ENCODE results near the gene TRIP10.

TRIP10 gene

GRCh38 chr19:6728346-6728745 lies 11.1 kb upstream of the TRIP10 start:
- no peak for DNase-seq

GRCh38 chr19:6729573-6730152 lies 9.8 kb upstream of the TRIP10 start:
- DNase-seq = no peak

- DNase-seq = no peak
These were observed 9.2 kb upstream of the TRIP10 start for GRCh38 chr19:6730153-6730804.

DNA sequence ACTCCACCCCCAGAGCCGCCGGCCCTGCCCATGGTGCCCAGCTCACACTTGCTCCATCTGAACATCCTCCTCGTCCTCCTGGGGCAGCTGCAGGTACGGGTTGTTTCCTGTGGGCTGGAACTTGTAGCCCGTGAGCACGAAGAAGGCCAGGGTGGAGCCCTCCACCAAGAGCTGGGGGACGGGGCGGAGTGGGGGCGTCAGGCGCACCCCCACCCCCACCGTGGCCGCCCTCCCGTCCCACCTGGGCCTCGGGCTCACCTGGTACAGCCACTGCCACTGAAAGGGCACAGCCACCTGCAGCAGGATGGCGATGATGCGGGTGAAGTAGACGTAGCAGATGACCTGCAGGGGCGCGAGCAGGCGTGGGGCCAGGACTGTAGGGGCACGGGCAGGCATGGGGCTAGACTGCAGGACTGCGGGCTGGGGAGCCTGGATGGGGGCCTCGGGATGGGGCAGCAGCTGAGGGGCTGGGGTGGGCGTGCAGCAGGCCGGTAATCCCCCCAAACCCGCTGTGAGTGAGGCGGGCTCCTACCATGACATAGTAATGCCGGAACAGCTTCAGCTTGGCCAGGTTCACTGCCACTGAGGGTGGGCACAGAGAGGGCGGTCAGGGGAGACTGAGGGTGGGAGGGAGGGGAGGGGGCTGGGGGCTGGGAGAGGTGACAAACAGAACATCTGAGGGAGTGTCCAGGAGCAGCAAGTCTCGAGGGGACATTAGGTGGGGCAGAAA lies 8.4 kb upstream of the TRIP10 start:
- no peak for DNase-seq

- DNase-seq = no peak
These were observed 7.7 kb upstream of the TRIP10 start for GRCh38 chr19:6731822-6732221.

DNA sequence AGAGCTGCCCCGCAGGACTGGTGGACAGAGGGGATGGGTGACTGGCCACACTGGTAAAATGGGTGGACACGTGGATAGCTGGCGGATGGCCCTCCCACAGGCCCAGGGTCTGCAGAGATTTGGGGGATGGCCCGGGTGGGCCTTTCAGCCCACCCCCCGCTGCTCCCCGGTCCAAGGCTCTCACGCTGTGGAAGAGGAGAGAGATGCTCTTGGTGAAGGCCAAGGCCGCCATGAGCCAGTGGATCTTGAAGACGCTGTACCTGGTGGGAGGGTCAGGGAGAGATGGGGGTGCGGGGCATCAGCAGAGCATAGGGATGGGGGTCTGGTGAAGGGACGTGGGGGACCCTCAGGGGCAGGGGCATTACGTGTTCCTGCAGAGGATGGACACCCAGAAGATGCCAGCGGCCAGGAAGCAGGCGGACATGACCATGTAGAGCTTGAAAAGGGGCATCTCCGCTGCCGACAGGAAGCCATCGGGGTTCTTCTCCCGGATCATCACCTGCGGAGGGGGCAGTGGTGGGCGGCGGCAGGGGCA lies 6.6 kb upstream of the TRIP10 start:
- no peak for DNase-seq

DNA sequence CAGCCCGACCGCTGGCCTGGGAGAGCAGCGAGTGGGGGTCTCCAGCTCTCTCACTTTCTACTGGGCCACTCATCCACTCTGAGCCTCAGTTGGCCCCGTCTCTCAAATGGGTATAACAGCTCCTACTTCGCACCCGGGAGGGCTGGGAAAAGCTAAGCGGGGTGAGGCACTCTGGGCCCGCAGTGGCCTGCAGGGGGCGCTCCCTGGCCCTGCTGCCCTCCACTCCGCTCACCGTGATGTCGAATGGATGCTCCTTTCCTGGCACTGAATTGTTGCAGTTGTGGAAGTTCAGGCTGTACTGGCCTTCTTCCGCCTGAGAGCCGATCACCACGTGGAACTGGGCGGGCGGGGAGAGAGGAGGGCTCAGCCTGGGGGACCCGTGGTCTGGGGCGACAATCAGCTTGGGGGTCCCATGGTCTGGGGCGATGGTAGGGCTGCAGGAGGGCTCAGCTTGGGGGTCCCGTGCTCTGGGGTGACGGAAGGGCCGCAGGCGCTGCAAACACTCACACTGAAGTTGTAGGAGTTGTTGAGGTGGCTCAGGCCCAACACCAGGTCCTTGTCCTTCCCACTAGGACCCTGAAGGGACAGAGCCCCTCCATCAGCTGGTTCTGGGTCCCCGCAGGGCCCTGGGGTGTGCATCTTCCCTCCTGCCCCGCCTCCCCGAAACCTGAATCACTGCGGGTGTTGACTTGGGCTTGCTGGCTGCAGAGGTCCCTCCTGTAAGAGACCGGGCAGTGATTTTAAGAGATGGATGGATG lies 6.0 kb upstream of the TRIP10 start:
- no peak for DNase-seq

GRCh38 chr19:6734096-6734696 lies 5.3 kb upstream of the TRIP10 start:
- no peak for DNase-seq

DNA sequence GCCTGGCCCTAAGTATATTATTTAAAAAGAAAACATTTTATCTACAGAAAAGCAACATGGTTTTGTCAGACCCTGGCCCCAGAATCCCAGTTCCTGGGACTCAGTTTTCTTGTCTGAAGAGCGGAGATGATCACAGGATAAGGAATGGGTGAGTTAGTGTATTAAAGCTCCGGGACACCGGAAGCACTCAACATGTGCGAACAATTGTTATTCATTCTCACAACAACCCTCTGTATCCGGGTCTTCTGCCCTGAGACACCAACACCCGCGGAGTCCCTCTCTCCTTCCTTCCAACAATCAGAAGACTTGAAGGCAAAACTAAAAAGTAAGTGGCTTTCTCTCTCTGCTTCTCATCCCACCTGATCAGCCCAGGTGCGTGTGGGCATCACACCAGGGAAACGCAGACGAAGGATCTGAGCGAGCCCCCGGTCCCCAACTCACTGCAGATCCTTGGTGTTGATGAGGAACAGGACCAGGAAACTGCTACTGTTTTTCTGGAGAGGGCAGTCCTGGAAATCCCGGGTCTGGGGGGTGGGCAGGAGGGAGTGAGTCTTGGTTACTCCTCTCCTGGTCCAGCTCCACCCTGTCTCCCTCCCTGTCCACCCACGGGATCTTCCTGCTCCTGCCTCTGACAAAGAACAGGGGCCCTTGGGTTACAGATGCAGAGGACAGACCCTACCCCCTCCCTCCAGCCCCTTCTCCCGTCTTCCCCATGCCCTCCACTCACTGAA lies 4.1 kb upstream of the TRIP10 start:
- DNase-seq = no peak

DNA sequence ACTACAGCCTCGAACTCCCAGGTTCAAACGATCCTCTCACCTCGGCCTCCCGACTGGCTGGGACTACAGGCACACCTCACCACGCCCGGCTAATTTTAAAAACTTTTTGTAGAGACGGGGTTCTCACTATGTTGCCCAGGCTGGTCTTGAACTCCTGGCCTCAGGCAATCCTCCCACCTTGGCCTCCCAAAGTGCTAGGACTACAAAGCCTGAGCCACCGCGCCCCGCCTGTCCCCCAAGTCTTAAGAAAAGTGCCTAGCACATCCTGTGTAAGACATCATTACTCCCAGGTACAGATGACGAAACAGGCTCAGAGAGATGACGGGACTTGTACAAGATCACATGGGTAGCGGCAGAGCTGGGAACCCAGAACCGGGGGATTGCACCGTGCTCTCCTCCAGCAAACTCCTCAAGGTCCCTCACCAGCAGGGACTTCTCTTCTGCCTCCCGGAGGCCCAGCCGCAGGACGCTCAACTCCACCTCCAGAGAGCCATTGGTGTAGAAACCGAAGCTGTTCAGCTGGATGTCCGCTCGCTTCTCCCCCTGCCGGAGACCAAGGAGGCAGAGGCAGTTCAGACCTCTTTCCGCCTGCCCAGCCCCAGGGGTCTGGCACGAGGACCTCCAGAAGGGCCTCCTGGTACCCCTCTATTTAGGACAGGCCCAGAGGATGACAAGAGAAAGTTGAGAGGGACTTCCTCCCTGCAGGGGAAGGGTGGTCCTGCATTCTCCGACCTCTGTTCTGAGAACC lies 3.1 kb upstream of the TRIP10 start:
- DNase-seq = no peak

DNA sequence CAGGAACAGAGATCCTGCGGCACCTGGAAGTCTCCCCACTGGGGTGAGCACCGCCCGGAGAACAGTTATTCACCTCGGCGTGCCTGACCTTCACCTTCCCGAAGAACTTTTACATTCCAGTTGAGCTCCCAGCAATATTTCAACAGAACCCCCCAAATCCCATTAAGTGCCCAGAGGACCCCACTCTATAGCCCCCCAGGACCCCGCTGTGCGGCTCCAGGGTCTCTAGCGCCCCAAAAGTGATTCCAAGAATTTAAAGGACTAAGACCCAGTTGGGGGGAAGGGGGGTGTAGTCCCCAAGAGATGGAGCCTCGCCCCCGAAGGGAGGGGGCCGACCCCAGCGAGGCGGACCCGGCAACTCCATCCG lies 2.6 kb upstream of the TRIP10 start:
- no peak for DNase-seq

DNA sequence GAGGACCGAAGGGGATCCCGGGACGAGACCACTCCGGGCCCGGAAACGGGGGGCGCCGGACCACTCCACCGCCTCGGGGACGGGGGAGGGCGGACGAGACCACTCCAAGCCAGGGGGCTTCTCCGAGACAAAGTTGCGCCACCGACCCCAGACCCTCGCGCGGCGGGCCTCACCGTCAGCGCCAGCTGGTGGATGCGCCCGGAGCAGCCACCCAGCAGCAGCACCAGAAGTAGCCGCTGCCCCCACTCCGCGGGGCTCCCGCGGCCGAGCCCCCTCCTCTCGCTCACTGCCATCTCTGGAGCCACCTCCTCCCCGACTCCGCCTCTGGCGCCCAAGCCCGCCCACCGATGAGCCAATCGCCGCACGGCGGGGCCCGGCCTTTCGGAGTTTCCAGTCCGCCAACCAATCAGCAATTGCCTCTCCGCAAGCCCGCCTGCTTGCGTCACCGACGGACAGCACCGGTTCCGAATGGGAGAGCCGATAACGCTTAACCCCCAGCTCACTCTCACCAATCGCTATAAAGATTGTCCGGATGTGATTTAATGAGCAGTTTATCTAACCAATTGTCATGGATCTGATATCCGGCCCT lies 2.1 kb upstream of the TRIP10 start, which contains the start of gene GPR108:
TSS of gene GPR108 (minus strand) at position 297 of the 589 bp plus-strand sequence. CDS start at position 293, 4 bp downstream.
- DNase-seq = peak; percentile 37

DNA sequence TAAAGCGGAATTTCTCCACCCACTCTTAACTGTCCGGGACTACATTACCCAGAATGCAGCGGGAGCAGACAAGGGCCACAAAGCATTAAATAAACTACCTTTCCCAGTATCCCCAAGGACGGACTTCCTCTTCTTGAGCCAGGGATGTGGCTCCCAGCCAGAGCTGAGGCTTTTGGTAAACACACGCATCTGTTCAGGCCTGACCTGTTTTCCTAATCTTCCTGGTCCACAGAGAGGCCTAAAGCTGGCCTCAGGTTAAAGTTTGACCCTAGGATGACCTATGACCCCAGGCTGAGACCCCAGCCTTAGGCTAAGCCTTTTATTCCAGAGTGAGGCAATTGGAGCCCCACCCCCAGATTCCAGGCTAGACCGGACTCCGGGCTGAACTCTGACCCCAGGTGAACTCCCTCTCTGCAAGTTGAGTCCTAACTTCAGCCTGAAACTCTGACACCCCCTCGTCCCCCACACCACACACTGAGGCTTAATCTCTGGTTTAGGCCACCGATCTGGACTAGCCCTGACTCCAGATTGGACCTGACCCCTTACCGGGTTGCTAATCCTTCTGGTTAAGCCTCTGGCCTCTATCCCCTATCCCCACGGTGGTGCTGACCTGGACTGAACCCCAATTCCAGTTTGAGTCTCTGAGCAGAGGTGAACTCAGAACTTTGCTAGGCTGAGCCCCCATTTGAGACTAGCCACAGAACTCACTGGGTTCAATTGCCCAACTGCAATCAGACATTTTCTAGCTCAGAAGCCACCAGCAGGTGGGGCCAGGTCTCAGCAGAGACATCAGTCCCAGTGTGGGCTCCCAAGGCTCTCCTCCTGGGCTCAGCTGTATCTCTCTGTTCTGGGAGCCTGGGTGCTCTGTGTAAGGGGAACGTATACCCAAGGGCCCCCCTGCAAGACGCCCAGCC lies 1.4 kb upstream of the TRIP10 start:
- no peak for DNase-seq

DNA sequence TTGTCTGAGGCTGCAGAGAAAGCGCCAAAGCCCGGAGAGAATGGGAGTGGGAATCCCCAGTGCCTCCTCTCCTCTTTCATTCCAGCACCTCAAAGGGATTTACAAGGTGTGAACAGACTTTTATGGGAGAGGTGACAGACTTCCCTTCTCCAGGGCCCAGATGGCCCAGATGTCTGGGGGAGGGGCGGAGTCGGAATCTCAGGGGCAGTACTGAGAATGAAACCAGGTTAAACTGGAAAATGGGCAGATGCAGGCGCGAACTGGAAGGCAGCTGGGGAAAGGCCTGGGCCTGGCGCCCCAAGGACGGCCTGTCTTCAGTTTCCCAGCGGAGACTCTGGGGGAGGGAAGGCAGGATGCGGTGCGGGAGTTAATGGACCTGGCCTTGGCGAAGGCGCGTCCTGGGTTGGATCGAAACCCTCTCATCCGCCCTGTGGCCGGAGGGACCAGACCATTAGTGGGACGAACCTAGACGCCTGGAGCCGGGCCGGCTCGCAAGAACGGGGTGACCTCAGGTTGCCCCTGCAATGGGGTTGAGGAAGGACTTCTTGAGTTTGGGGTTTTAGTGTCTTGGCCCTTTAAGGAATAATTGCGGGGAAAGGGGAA lies 592 bp upstream of the TRIP10 start:
- no peak for DNase-seq

DNA sequence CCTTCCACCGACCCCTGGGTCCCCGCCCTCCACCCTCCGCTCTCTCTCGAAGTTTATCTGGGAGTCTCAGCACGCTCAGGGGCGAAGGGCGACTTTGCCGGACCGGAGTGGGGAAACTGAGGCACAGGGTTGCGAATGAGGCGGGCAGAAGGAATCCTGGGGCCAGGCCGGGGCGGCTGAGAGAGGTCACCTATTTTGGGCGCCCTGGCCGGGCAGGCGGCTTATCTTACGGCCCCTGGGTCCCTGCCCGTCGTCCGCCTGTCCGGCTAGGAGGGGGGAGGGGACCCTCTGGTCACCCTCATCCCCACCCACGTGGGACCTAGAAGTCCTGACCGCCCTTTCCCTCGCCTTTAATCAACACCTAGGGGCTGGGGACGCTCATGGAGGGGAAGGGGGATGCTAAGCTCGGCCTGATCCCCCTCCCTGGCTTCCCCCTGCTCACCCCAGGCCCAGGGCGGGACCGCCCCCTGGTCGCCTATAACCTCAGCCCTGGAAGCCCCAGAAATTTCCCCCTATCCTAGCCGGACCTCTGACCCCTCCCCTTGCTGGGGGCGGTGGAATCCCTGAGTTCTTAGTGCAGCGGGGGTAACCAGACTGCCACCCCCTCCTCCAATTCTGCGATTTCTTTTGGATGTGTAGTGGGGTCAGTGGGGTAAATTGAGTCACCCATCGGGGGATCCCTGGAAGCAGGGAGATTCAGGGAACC lies 556 bp downstream of the TRIP10 start:
- no peak for DNase-seq

DNA sequence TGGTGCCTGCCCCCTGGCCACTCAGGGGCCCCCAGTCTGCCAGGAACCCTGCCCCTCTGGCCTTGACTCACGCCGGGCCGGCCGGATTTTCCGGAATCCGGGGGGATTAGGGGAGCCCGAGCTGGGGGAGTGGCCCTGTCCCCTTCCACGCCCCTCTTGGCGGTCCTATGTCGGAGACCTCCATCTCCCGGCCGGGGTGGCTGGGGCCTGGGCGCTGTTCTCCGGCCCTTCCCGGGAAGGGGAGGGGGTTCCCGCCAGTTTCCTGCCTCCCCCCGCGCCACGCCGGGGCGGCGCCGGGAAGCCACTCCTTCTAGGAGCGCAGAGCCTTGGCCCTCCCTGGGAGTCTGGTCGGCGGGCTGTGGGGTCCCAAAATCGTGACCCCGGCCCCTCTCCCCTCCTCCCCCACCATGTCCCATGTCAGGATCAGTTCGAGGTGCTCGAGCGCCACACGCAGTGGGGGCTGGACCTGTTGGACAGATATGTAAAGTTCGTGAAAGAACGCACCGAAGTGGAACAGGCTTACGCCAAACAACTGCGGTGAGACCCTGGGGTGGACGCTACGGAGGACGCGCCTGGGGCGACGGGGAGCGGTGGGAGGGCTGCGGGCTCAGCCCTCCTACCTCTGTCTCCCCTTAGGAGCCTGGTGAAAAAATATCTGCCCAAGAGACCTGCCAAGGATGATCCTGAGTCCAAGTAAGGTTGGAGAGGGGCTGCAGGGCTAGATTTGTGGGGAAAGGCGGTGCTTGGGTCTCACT lies 1.3 kb downstream of the TRIP10 start:
- DNase-seq = no peak

DNA sequence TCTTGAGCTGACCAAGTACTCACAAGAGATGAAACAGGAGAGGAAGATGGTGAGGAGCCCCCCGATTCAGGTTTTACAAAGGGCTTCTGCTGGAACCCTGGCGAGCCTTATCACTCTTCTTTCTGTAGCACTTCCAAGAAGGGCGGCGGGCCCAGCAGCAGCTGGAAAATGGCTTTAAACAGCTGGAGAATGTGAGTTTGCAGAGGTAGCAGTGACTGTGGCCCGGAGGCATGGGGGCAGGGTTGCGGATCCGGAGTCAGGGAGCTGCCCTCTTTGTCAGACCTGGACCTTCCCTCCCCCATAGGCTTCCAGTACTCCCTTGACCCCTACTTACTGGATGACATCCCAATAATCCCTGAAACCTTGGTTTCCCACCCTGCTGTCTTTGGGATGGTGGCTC lies 3.6 kb downstream of the TRIP10 start:
- DNase-seq = no peak

All from NCI-H1694 (cell line).